KG1 (cell line): Measurements from ENCODE around the gene CCDC13.

ENCODE experiments used
- DNase-seq: peaks from one replicate; lab custom pipeline; 2025; lab: John Stamatoyannopoulos, UW

Gene CCDC13

GRCh38 chr3:42799376-42799775 lies 26.3 kb upstream of the CCDC13 start:
- DNase-seq, result no peak

- DNase-seq, result no peak
These were observed 23.4 kb upstream of the CCDC13 start for GRCh38 chr3:42796332-42796885.

DNA sequence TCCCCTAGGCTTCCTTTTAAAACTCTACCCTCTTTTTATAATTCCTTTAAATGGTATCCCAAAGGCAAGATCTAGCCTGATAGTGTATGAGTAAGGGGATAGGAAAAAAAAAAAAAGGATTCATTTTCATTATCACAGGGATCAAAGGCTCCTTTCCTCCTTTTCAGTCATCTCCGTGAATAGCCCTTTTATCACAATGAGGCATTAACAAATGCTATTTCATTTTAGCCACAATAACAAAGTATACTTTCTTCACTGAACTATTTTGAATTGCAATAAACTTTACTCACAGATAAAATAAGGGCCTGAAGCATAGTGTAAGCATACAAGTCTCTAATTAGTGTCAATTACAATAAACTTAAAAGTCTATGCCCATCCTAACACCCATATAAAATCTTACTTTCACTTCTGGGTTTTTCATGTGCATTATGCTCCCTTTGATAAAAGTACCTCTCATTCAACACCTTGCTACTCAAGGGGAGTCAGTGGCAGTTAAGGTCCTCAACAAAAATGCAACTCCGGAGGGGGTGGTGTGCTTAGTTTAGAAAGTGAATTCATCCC lies 22.6 kb upstream of the CCDC13 start:
- DNase-seq, result no peak

GRCh38 chr3:42790714-42791229 lies 17.7 kb upstream of the CCDC13 start:
- DNase-seq, result no peak

DNA sequence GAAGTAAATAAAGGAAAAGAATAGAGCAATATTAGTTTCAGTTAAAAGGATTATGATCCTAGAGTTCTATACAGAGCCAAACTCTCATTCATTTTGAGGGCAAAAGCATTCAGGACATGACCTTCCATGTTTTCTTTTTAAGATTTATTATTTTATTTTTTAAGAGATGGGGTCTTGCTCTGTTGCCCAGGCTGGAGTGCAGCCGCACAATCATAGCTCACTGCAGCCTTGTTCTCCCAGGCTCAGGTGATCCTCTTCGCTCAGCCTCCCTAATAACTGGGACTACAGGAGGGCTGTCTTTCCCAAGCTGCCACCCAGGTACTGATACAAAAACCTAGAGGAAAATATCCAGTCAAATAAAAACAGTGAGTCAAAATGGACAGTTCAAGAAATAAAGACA lies 13.6 kb upstream of the CCDC13 start:
- no peak for DNase-seq

GRCh38 chr3:42786212-42786611 lies 13.2 kb upstream of the CCDC13 start:
- DNase-seq, result no peak

GRCh38 chr3:42780892-42781700 lies 8.0 kb upstream of the CCDC13 start:
- DNase-seq, result no peak

- no peak for DNase-seq
These were observed 7.3 kb upstream of the CCDC13 start for GRCh38 chr3:42780398-42780797.

- no peak for DNase-seq
These were observed 5.6 kb upstream of the CCDC13 start for GRCh38 chr3:42778644-42779043.

GRCh38 chr3:42773409-42773751 lies 327 bp upstream of the CCDC13 start:
- no peak for DNase-seq

DNA sequence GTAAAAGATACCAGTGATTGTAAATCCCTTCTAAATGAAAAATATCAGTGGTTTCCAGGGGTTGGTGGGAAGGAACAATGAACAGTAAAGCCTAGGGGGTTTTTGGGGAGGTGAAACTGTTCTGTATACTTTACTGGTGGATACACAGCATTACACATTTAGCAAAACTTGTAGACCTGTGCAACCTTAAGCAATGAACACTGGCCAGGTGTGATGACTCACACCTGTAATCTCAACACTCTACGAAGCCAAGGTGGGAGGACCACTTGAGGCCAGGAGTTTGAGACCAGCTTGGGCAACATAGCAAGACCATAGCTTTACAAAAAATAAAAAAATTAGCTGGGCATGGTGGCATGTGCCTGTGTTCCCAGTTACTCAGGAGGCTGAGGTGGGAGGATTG lies 1.8 kb downstream of the CCDC13 start:
- no peak for DNase-seq

- DNase-seq, result no peak
These were observed 3.4 kb downstream of the CCDC13 start for GRCh38 chr3:42769477-42770131.

DNA sequence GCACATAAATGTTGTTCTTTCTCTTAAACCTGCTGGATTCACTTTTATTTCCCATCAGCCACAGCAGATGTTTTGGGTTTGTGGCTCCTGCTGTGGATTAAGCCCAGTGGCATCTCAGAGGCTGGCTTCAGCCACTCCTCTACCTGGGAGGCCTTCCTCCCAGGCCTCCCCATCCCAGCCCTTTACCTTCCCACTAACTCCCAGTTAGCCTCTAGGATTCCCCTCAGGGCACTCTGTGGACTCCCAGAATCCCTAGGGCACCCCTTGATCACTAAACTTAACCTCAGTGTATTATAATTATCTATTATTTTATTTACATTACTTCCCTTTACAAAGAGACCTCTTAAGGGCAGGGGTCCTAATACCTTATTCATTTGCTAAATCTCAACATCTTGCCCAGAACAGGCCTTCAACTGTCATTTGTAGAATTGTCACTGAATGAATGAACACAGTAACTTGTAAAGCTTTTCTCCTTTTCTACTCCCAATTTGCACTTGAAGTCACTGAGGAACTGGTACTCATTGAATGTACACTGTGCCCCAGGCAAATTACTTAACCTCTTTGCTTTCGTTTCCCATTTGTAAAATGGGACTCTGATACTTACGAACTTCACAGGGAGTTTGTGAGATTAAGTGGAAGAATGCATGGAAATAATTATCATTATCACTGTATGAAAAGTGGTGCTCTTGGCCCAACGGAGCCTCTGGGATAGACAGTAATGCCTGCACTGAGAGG lies 8.3 kb downstream of the CCDC13 start:
- DNase-seq, result no peak

DNA sequence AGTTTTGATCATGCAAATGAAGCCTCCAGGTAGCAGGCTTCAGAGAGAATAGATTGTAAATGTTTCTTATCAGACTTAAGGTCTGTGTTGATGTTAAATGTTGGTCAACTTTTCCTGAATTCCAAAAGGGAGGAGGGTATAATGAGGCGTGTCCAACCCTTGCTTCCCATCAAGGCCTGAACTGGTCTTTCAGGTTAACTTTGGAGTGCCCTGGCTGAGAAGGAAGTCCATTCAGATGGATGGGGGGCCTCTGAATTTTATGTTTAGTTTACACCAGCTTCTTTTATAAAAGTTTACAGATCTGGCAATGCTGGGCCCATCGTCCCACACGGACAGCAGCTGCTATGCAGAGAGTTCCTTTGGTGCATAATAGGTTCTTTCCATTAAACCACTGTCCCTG lies 8.9 kb downstream of the CCDC13 start:
- no peak for DNase-seq

DNA sequence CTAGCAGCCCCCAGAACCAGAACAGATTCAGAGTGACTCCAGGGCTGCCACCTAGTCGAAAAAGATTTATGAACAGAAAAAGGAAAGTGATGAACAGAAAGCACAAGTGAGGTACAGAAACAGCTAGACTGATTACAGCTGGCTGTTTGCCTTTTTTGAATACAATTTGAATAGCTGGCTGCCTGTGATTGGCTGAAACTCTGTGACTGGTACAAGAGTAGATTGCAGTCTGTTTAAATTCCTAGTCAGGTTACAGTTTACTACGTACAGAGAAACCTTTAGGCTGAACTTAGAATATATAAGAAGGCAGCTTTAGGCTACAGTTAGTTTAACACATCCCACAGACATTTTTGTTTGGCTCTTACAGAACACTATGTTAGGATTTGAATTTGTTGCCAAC lies 10.0 kb downstream of the CCDC13 start:
- DNase-seq, result no peak

- peak; percentile 17 for DNase-seq
These were observed 10.9 kb downstream of the CCDC13 start for GRCh38 chr3:42762046-42762724.

GRCh38 chr3:42758126-42758525 lies 14.9 kb downstream of the CCDC13 start:
- no peak for DNase-seq

- DNase-seq, result no peak
These were observed 16.3 kb downstream of the CCDC13 start for GRCh38 chr3:42756681-42757213.

DNA sequence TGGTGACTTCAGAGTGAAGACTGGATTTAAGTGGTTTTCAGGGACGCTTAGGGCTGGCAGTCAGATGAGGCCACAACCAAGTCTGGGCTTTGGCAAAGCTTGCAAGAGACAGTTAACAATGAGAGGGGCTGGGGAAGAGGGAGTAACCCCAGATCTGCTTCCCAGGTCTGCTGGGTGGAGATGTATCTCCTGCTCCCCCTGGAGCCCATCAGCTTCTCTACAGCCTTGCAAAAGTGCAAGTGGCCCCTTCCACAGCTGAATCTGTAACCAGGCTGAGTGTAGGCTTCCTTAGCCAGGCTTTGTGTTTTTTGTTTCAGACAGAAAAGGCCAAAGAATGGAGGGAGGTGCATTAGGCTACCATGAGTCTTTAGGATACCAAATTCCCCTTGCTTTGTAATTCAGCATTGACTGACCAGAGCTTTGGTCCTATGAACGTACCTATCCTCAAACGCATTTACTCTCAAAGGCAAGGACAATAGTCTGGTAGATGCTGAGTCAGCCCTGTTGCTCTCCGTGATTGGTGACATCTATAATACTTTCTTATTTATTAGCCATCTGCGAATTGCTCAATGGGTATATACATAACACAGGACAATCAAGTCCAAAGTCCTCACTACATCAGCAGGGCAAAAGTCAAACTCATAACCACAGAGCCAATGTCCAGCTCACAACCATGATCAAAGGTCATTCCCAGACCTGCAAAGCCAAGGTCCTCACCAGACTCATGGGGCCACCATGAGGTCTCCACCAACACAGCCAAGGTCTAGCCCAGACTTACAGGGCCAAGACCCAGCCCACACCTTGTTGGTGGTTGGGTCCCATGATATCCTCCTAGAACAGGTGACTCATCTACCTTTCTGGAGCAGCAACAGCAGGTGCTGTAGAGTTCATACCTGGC lies 17.1 kb downstream of the CCDC13 start:
- DNase-seq, result no peak

DNA sequence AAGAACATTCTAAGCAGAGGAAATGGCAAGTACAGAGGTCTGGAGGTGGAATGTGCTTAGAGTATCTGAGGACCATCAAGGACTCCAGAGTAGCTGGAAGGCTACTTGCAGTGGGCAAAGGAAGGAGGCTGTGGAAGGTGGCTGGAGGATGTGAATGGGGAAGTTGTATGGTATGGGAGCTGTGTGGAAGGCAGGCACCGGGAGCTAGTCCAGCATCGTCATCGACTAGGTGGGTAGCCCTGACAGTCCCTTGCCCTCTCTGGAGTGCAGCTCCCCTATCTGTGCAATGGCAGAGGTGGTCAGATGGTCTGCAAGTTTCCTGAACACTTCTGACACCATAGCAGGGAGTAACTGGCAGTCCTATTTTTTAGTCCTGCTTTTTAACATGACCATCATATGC lies 19.3 kb downstream of the CCDC13 start:
- DNase-seq, result no peak
